Prostate gland (tissue), 2 donors: ENCODE results near the gene ECHDC1.

Experiments
- POLR2A ChIP-seq: fragments of 450-650 bp; IDR thresholded peaks from one replicate; pipeline ENCODE4 v1.6.1; 2016; ENCODE audit warnings: antibody characterized with exemption, mild to moderate bottlenecking
- POLR2AphosphoS5 ChIP-seq: sonication (generic); formaldehyde crosslinking; IDR thresholded peaks from one replicate; pipeline ENCODE4 v1.6.1; 2017; ENCODE audit warnings: antibody characterized with exemption
- TF ChIP-seq, protein P1 (sequence below), 4 experiments: fragments of 200-600 bp in 2 of 4; fragments of 450-650 bp in 2 of 4; sonication (generic) in 2 of 4; IDR thresholded peaks; 1 replicate in 3 of 4; 2 replicates in 1 of 4; pipeline ENCODE4 v1.5.1; 2016 to 2019; ENCODE audit warnings: antibody characterized with exemption in 4 of 4, mild to moderate bottlenecking in 2 of 4, moderate library complexity in 2 of 4

GRCh38 chr6:127267646-127268625 lies 75.5 kb downstream of the ECHDC1 start:
- TF ChIP-seq POLR2A, result no peak
- TF ChIP-seq, protein P1, sequence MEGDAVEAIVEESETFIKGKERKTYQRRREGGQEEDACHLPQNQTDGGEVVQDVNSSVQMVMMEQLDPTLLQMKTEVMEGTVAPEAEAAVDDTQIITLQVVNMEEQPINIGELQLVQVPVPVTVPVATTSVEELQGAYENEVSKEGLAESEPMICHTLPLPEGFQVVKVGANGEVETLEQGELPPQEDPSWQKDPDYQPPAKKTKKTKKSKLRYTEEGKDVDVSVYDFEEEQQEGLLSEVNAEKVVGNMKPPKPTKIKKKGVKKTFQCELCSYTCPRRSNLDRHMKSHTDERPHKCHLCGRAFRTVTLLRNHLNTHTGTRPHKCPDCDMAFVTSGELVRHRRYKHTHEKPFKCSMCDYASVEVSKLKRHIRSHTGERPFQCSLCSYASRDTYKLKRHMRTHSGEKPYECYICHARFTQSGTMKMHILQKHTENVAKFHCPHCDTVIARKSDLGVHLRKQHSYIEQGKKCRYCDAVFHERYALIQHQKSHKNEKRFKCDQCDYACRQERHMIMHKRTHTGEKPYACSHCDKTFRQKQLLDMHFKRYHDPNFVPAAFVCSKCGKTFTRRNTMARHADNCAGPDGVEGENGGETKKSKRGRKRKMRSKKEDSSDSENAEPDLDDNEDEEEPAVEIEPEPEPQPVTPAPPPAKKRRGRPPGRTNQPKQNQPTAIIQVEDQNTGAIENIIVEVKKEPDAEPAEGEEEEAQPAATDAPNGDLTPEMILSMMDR (IDR thresholded peaks at IDR 0.05), result no peak
- no peak for TF ChIP-seq POLR2AphosphoS5
